NB4 (cell line): Measurements from ENCODE around the gene CDK9.
"Not testable (repeated sequence)": the region's sequence is repeated elsewhere in the genome, so short reads cannot be mapped to it uniquely, and the experiment has no call there.

Experiments
- DNase-seq: peaks from one replicate; pipeline ENCODE4 v3.0.0; 2010; ENCODE audit warnings: low read depth
- H3K4me3 ChIP-seq: one replicate; pipeline ENCODE4 v1.5.1; 2011; ENCODE audit warnings: mild to moderate bottlenecking, low read depth, low read length, moderate library complexity
- CTCF ChIP-seq: IDR thresholded peaks from one replicate; pipeline ENCODE4 v1.5.1; 2012; ENCODE audit warnings: low read depth, low read length
- MAX ChIP-seq: IDR thresholded peaks from 2 replicates; pipeline ENCODE4 v1.6.1; 2011; ENCODE audit warnings: low read depth, low read length
- MYC ChIP-seq: IDR thresholded peaks from 2 replicates; pipeline ENCODE4 v1.6.1; 2011; ENCODE audit warnings: low read depth, low read length
- POLR2A ChIP-seq: IDR thresholded peaks from 2 replicates; pipeline ENCODE4 v1.6.1; 2011; ENCODE audit warnings: mild to moderate bottlenecking; ENCODE audit not compliant: insufficient read length; ENCODE audit errors: extremely low read depth

The CDK9 gene

GRCh38 chr9:127835991-127836516 is 50.2 kb downstream of the CDK9 start:
- H3K4me3 ChIP-seq, result no peak overlapping the region
- DNase-seq, result peak; percentile 73
- no peak for TF ChIP-seq MAX
- TF ChIP-seq MYC, result no peak
- TF ChIP-seq POLR2A, result no peak
- TF ChIP-seq CTCF, result no peak

GRCh38 chr9:127836561-127836960 is 50.7 kb downstream of the CDK9 start:
- not testable (repeated sequence) for H3K4me3 ChIP-seq, DNase-seq

GRCh38 chr9:127837346-127837745 is 51.5 kb downstream of the CDK9 start:
- TF ChIP-seq MAX, result no peak
- DNase-seq, result no peak
- H3K4me3 ChIP-seq, result no peak overlapping the region

- H3K4me3 ChIP-seq, result no peak overlapping the region
- no peak for TF ChIP-seq CTCF
- TF ChIP-seq MYC, result no peak
- no peak for TF ChIP-seq MAX
- TF ChIP-seq POLR2A, result no peak
- no peak for DNase-seq
Observed at GRCh38 chr9:127838375-127839078, 52.7 kb downstream of the CDK9 start.
